Progenitor cell of endocrine pancreas (in vitro differentiated cells): ENCODE measurements around the gene PTPN18. TPM values are rescaled to one million over a fixed set of nuclear protein-coding genes. Genes with fewer than 3 reads are reported as not detected.

Experiments
- DNase-seq: peaks from one replicate; pipeline ENCODE4 v3.0.0; 2021; ENCODE audit warnings: low spot score; ENCODE audit not compliant: unreplicated experiment
- H3K27ac Mint-ChIP-seq: 2 replicates; pipeline ENCODE4 v1.8.0; 2021; ENCODE audit warnings: mild to moderate bottlenecking, moderate library complexity, mixed read lengths
- H3K27me3 Mint-ChIP-seq: 2 replicates; pipeline ENCODE4 v1.8.0; 2021; ENCODE audit warnings: mixed read lengths
- H3K36me3 Mint-ChIP-seq: 2 replicates; pipeline ENCODE4 v1.8.0; 2022; ENCODE audit warnings: mixed read lengths; ENCODE audit not compliant: insufficient read depth
- H3K4me1 Mint-ChIP-seq: 2 replicates; pipeline ENCODE4 v1.8.0; 2021; ENCODE audit warnings: low read depth, mixed read lengths
- H3K4me3 Mint-ChIP-seq: 2 replicates; pipeline ENCODE4 v1.8.0; 2021; ENCODE audit warnings: low read depth, mild to moderate bottlenecking, moderate library complexity, mixed read lengths
- H3K9me3 Mint-ChIP-seq: 2 replicates; pipeline ENCODE4 v1.8.0; 2021; ENCODE audit warnings: low read depth, mixed read lengths
- total RNA-seq: library from RNA; stranded (reverse); gene quantifications from 2 replicates; pipeline ENCODE4 v1.2.1, GENCODE V29; 2021
- TF ChIP-seq, protein P1 (sequence below): fragments of 200-600 bp; sonication (generic); IDR thresholded peaks from one replicate; pipeline ENCODE4 v1.5.0; 2021; ENCODE audit warnings: antibody characterized with exemption, mild to moderate bottlenecking; ENCODE audit not compliant: unreplicated experiment

PTPN18 gene
- total RNA-seq, 1 donor from 2014 or later: 47.5 TPM

- peak overlapping the region; percentile 84 for H3K4me3 Mint-ChIP-seq
- H3K27ac Mint-ChIP-seq: peak overlapping the region; percentile 67
- DNase-seq: no peak
- peaks cover 6% of the 10 kb centered on the region for H3K36me3 Mint-ChIP-seq
- TF ChIP-seq, protein P1, sequence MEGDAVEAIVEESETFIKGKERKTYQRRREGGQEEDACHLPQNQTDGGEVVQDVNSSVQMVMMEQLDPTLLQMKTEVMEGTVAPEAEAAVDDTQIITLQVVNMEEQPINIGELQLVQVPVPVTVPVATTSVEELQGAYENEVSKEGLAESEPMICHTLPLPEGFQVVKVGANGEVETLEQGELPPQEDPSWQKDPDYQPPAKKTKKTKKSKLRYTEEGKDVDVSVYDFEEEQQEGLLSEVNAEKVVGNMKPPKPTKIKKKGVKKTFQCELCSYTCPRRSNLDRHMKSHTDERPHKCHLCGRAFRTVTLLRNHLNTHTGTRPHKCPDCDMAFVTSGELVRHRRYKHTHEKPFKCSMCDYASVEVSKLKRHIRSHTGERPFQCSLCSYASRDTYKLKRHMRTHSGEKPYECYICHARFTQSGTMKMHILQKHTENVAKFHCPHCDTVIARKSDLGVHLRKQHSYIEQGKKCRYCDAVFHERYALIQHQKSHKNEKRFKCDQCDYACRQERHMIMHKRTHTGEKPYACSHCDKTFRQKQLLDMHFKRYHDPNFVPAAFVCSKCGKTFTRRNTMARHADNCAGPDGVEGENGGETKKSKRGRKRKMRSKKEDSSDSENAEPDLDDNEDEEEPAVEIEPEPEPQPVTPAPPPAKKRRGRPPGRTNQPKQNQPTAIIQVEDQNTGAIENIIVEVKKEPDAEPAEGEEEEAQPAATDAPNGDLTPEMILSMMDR: no peak
- H3K9me3 Mint-ChIP-seq: no peaks in the 10 kb centered on the region
- peaks cover 3% of the 10 kb centered on the region for H3K27me3 Mint-ChIP-seq
- H3K4me1 Mint-ChIP-seq: peaks cover 13% of the 10 kb centered on the region
Measured at GRCh38 chr2:130370490-130370889, 14.6 kb downstream of the PTPN18 start.

GRCh38 chr2:130371723-130372054 lies 15.8 kb downstream of the PTPN18 start:
- no peaks in the 10 kb centered on the region for H3K9me3 Mint-ChIP-seq
- H3K4me1 Mint-ChIP-seq: peaks cover 12% of the 10 kb centered on the region
- peaks cover 9% of the 10 kb centered on the region for H3K36me3 Mint-ChIP-seq
- peak overlapping the region; percentile 90 for H3K27ac Mint-ChIP-seq
- peaks cover 3% of the 10 kb centered on the region for H3K27me3 Mint-ChIP-seq
- TF ChIP-seq, protein P1: no peak
- H3K4me3 Mint-ChIP-seq: peak overlapping the region; percentile 84
- DNase-seq: no peak

DNA sequence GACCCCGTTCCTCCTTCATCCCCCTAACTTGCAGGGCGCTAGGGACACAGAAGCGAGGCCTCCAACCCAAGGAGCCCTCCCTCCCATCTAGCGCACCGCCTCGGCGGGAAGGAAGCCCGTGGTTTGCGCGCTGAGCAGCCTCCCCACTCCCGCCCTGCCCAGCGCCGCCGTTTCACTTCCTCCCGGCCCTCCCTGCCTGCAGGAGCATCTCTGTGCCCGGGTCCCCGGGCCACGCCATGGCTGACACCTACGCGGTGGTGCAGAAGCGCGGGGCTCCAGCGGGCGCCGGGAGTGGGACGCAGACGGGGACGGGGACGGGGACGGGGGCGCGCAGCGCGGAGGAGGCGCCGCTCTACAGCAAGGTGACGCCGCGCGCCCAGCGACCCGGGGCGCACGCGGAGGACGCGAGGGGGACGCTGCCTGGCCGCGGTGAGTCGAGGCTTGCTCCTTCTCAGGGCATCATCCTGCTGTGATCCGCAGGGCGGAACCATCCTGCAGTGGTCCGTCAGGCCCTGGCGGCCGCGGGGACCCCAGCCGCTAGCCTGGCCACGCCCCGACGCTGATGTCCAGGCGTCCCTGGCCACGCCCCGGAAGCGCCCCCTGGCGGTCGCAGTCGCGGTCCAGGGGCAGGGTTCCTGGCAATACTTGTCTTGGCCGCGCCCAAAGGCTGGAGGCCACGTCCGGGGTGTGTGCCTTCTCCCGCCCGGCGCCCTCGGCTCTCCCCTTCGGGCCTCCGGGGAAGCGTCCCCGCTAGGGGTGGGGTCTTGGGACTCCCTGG lies 16.4 kb downstream of the PTPN18 start:
- Mint-ChIP-seq H3K9me3 (no peaks in the 10 kb centered on the region), H3K27me3 (peaks cover 3% of the 10 kb centered on the region), H3K4me3 (peak overlapping the region; percentile 84), H3K4me1 (peaks cover 12% of the 10 kb centered on the region), H3K27ac (peak overlapping the region; percentile 90), H3K36me3 (peaks cover 9% of the 10 kb centered on the region)
- TF ChIP-seq, protein P1: peak; percentile 99
- peak; percentile 95 for DNase-seq

DNA sequence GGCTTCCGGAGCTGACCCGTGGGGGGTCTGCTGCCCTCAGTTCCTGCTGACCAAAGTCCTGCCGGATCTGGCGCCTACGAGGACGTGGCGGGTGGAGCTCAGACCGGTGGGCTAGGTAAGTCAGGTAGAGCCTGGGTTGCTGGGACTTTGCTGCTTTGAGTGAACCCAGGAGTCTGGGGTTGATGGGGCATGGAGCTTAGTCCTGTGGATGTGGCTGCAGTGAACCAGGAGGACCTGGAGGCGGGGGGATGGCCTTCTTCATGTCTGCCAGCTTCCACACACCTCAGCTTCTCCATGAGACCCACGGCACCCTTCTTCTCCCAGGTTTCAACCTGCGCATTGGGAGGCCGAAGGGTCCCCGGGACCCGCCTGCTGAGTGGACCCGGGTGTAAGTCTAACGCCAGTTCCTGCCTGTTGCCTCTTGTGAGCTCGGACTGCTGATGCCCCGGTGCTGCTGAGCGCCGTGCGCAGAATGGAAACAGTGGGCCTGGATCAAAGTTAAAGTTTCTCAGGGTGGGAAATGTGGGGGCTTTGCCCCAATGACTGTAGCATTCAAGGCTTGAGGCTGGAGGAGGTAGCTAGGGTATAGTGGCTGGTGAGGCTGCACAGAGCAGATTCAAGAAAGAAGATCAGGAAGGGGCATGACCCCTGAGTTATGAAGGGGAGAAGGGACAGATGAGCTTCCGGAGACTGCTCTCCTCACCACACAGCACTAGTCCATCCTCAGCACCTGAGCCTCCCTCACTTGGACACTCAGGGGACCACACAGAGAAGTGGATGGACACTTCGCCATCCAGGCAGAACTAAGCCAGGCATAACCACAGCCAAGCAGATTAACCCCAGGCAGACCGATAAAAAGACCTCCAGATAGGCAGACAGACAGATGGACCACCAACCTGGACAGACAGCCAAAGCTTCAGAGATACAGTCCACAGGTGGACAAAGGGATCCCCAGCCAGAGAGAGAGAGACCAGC lies 17.3 kb downstream of the PTPN18 start:
- H3K36me3 Mint-ChIP-seq: peaks cover 9% of the 10 kb centered on the region
- peaks cover 12% of the 10 kb centered on the region for H3K4me1 Mint-ChIP-seq
- H3K27ac Mint-ChIP-seq: peak overlapping the region; percentile 83
- TF ChIP-seq, protein P1: no peak
- H3K9me3 Mint-ChIP-seq: no peaks in the 10 kb centered on the region
- DNase-seq: no peak
- peaks cover 3% of the 10 kb centered on the region for H3K27me3 Mint-ChIP-seq
- peak overlapping the region; percentile 84 for H3K4me3 Mint-ChIP-seq

GRCh38 chr2:130373808-130374365 lies 18.0 kb downstream of the PTPN18 start:
- Mint-ChIP-seq H3K27ac (peak overlapping the region; percentile 48), H3K4me3 (peak overlapping the region; percentile 84), H3K9me3 (no peaks in the 10 kb centered on the region), H3K36me3 (peaks cover 9% of the 10 kb centered on the region), H3K27me3 (peaks cover 3% of the 10 kb centered on the region), H3K4me1 (peaks cover 12% of the 10 kb centered on the region)
- TF ChIP-seq, protein P1: no peak
- no peak for DNase-seq
